Fibroblast of skin of abdomen (primary cell): ENCODE data around the gene ACR.

Source experiments
- DNase-seq: peaks from one replicate; pipeline ENCODE4 v3.0.0-alpha.2; 2013

Gene ACR

GRCh38 chr22:50717709-50718351 lies 20.2 kb upstream of the ACR start:
- no peak for DNase-seq

- DNase-seq, result no peak
These were observed 19.7 kb upstream of the ACR start for GRCh38 chr22:50718352-50718709.

GRCh38 chr22:50719814-50720300 lies 18.1 kb upstream of the ACR start:
- no peak for DNase-seq

- DNase-seq, result no peak
These were observed 17.4 kb upstream of the ACR start for GRCh38 chr22:50720301-50721256.

- DNase-seq, result no peak
These were observed 16.7 kb upstream of the ACR start for GRCh38 chr22:50721257-50721844.

- no peak for DNase-seq
These were observed 15.8 kb upstream of the ACR start for GRCh38 chr22:50722048-50722701.

- no peak for DNase-seq
These were observed 15.1 kb upstream of the ACR start for GRCh38 chr22:50722716-50723428.

- no peak for DNase-seq
These were observed 14.0 kb upstream of the ACR start for GRCh38 chr22:50723991-50724390.

GRCh38 chr22:50724616-50725015 lies 13.4 kb upstream of the ACR start:
- no peak for DNase-seq

- DNase-seq, result no peak
These were observed 12.4 kb upstream of the ACR start for GRCh38 chr22:50725597-50725996.

GRCh38 chr22:50726643-50727340 lies 11.2 kb upstream of the ACR start:
- no peak for DNase-seq

- no peak for DNase-seq
These were observed 10.1 kb upstream of the ACR start for GRCh38 chr22:50727678-50728522.

GRCh38 chr22:50728523-50728931 lies 9.5 kb upstream of the ACR start:
- no peak for DNase-seq

GRCh38 chr22:50729391-50730012 lies 8.5 kb upstream of the ACR start:
- no peak for DNase-seq

- DNase-seq, result no peak
These were observed 7.8 kb upstream of the ACR start for GRCh38 chr22:50730013-50730891.

- no peak for DNase-seq
These were observed 6.9 kb upstream of the ACR start for GRCh38 chr22:50730941-50731661.

- peak; percentile 23 for DNase-seq
These were observed 6.0 kb upstream of the ACR start for GRCh38 chr22:50731811-50732624.
